ENCODE data around the gene HOXA3. TPM values are rescaled to one million over a fixed set of nuclear protein-coding genes. Genes with fewer than 3 reads are reported as not detected.

HOXA3 gene
- total and polyA plus RNA-seq, 7 donors, result 0.65 to 5.6 (median 3.3) TPM

DNA sequence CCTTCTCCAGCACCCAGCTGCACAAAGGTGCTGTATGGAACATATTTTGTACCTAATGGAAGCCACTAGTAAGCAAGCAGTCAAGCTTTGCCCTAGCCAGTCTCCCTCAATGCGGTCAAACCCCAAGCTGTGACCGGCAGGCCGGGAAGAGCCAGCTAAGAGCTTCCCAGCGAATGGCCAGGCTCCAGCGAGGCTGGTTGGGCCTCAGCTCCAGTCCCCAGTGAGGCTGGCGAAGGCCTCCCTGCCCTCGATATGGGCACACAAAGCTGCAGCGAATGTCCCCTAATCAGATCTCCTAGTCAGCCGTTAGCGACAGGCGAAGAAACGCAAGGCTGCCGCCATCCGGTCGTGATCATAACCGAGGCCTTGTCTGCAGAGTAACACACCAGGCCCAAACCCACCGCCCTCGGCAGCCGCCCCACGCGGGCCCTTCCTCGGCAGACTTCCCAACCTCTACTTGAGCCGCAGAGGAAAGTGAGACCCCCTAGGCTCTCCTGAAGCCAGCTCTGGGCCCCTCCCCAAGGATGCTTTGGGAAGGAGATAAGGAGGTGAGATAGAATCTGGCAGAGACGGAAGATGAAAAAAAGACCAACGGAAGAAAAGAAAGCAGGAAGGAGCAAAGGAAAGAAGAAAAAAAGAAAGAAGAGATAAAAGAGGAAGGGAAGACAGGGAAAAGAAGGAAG lies 16.0 kb upstream of the HOXA3 start:
- ATAC-seq (peak in 3 of 4 donors; percentile 26 to 47 (median 37)), DNase-seq (peak in 1 of 2 donors; percentile 88)
- H3K27me3 ChIP-seq (ENCODE audit: insufficient read depth in 3 of 3, low read length in 2 of 3), result no peaks in the 10 kb centered on the region
- 20 to 26% (median 21%) methylated on average over 25 of the region's 25 CpGs for WGBS, 3 donors
- H3K9me3 ChIP-seq, result no peaks in the 10 kb centered on the region
- peaks cover 17% of the 10 kb centered on the region for H3K4me1 ChIP-seq
- peak overlapping the region; percentile 79 for H3K4me3 ChIP-seq
- intact Hi-C loops (cut with DNase I), result loop anchor here (5.0 to 10.0 kb wide), 3 partner anchors 964 to 1604 kb away; partner anchors contain the start of genes CBX3 (in 1 of the 2) and HNRNPA2B1 (in 1 of the 2)
- H3K27ac ChIP-seq, result peak overlapping the region; percentile 92
- no peaks in the 10 kb centered on the region for H3K36me3 ChIP-seq (ENCODE audit: insufficient read depth in 1 of 2, low read depth in 1 of 2)
- TF ChIP-seq, protein P1, sequence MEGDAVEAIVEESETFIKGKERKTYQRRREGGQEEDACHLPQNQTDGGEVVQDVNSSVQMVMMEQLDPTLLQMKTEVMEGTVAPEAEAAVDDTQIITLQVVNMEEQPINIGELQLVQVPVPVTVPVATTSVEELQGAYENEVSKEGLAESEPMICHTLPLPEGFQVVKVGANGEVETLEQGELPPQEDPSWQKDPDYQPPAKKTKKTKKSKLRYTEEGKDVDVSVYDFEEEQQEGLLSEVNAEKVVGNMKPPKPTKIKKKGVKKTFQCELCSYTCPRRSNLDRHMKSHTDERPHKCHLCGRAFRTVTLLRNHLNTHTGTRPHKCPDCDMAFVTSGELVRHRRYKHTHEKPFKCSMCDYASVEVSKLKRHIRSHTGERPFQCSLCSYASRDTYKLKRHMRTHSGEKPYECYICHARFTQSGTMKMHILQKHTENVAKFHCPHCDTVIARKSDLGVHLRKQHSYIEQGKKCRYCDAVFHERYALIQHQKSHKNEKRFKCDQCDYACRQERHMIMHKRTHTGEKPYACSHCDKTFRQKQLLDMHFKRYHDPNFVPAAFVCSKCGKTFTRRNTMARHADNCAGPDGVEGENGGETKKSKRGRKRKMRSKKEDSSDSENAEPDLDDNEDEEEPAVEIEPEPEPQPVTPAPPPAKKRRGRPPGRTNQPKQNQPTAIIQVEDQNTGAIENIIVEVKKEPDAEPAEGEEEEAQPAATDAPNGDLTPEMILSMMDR (IDR thresholded peaks at IDR 0.05), result no peak

- no peak for DNase-seq
- Histone ChIP-seq H3K4me1 (peaks cover 22% of the 10 kb centered on the region), H3K9me3 (no peaks in the 10 kb centered on the region), H3K27ac (peak overlapping the region; percentile 92), H3K4me3 (peak overlapping the region; percentile 79), H3K36me3 (ENCODE audit: insufficient read depth in 1 of 2, low read depth in 1 of 2) (no peaks in the 10 kb centered on the region), H3K27me3 (ENCODE audit: insufficient read depth in 3 of 3, low read length in 2 of 3) (no peaks in the 10 kb centered on the region)
- WGBS, 3 donors, result 18 to 45% (median 29%) methylated on average over 4 of the region's 4 CpGs
- intact Hi-C loops (cut with DNase I), result loop anchor here (5.0 to 10.0 kb wide), 3 partner anchors 963 to 1603 kb away; partner anchors contain the start of genes CBX3 (in 1 of the 2) and HNRNPA2B1 (in 1 of the 2)
- no peak for ATAC-seq
- TF ChIP-seq, protein P1 (IDR thresholded peaks at IDR 0.05), result no peak
Measured at GRCh38 chr7:27167916-27168264, 15.5 kb upstream of the HOXA3 start.

- Histone ChIP-seq H3K36me3 (ENCODE audit: insufficient read depth in 1 of 2, low read depth in 1 of 2) (no peaks in the 10 kb centered on the region), H3K9me3 (no peaks in the 10 kb centered on the region), H3K4me1 (peaks cover 25% of the 10 kb centered on the region), H3K4me3 (peak overlapping the region; percentile 79), H3K27ac (peak overlapping the region; percentile 92), H3K27me3 (ENCODE audit: insufficient read depth in 3 of 3, low read length in 2 of 3) (no peaks in the 10 kb centered on the region)
- intact Hi-C loops (cut with DNase I), result loop anchor here (5.0 to 10.0 kb wide), 3 partner anchors 962 to 1602 kb away; partner anchors contain the start of genes CBX3 (in 1 of the 2) and HNRNPA2B1 (in 1 of the 2)
- DNase-seq (peak; percentile 17 to 77), ATAC-seq (peak in 3 of 4 donors; percentile 3 to 16 (median 5))
- WGBS, 3 donors, result 16 to 19% (median 17%) methylated on average over 50 of the region's 50 CpGs
- TF ChIP-seq, protein P1 (IDR thresholded peaks at IDR 0.05), result no peak
Measured at GRCh38 chr7:27166531-27167505, 14.4 kb upstream of the HOXA3 start.

DNA sequence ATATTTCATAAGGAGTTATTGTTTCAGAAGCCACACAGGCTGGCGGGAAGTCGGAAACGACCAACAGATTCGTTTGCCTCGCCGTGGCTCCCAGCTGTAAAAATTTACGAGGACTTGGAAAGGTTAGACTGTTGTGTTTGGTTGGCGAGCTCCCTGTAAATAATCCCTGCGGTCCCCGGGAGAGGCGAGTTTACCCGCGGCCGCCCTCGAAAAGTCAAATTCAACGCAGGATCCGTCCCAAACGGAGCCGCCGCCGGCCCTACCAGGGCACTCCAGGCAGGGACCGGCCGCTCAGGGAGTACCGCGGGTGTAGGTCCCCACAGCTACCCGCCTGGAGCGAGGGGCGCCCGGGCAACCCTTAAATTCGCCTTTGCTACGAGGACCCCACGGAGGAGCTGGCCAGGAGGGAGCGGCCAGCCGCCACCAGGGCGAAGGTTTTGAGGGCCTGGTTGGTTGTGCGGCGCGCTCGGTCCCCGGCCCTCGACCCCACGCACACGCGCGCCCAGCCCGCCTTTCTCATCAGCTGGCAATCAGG lies 13.7 kb upstream of the HOXA3 start:
- Histone ChIP-seq H3K4me3 (peak overlapping the region; percentile 79), H3K27me3 (ENCODE audit: insufficient read depth in 3 of 3, low read length in 2 of 3) (no peaks in the 10 kb centered on the region), H3K9me3 (no peaks in the 10 kb centered on the region), H3K27ac (peak overlapping the region; percentile 92), H3K4me1 (peaks cover 27% of the 10 kb centered on the region), H3K36me3 (ENCODE audit: insufficient read depth in 1 of 2, low read depth in 1 of 2) (no peaks in the 10 kb centered on the region)
- peak in 1 of 2 donors; percentile 75 for DNase-seq
- WGBS, 3 donors, result 5 to 8% (median 5%) methylated on average over 46 of the region's 46 CpGs
- peak in 3 of 4 donors; percentile 12 to 25 (median 15) for ATAC-seq
- intact Hi-C loops (cut with DNase I), result loop anchor here (2.0 to 10.0 kb wide), 4 partner anchors 961 to 1601 kb away; partner anchors contain the start of genes CBX3 (in 1 of the 2) and HNRNPA2B1 (in 1 of the 2)
- TF ChIP-seq, protein P1 (IDR thresholded peaks at IDR 0.05), result no peak

Measured in psoas muscle (tissue), 8 donors.